Fibroblast of the aortic adventitia (primary cell): ENCODE measurements around the gene PPP2R3B. TPM values are rescaled to one million over a fixed set of nuclear protein-coding genes. Genes with fewer than 3 reads are reported as not detected.

Source experiments
- DNase-seq: peaks from one replicate; pipeline ENCODE4 v3.0.0-alpha.2; 2010; ENCODE audit warnings: low read depth
- H3K4me3 ChIP-seq: 2 replicates; pipeline ENCODE4 v1.5.1; 2011; ENCODE audit warnings: low read depth, mild to moderate bottlenecking, control low read depth, low read length, moderate library complexity
- CTCF ChIP-seq: IDR thresholded peaks from 2 replicates; pipeline ENCODE4 v1.5.1; 2011; ENCODE audit warnings: mild to moderate bottlenecking, low read length, control low read depth, inconsistent platforms; ENCODE audit not compliant: insufficient read depth
- total RNA-seq: library from RNA; depleted of rRNA; stranded (reverse); fragments of >200 nt; gene quantifications from 2 replicates; pipeline ENCODE4 v1.2.3, GENCODE V29; 2012; ENCODE audit warnings: low replicate concordance

Gene PPP2R3B
- total RNA-seq, 1 donor, result 9.9 TPM

- H3K4me3 ChIP-seq, result peak overlapping the region; percentile 92
- no peak for TF ChIP-seq CTCF
- DNase-seq, result no peak
These were observed 66.5 kb downstream of the PPP2R3B start for GRCh38 chrX:320126-320783.

- H3K4me3 ChIP-seq, result peak overlapping the region; percentile 92
- TF ChIP-seq CTCF, result no peak
- DNase-seq, result no peak
These were observed 67.1 kb downstream of the PPP2R3B start for GRCh38 chrX:319579-320125.

- peak; percentile 3 for TF ChIP-seq CTCF
- H3K4me3 ChIP-seq, result peak within 1 kb of the TSS; percentile 92
- peak; percentile 99 for DNase-seq
These were observed 67.7 kb downstream of the PPP2R3B start, which contains the start of gene GTPBP6 for GRCh38 chrX:318739-319578. Gene GTPBP6 (minus strand): TSS chrX:318796. CDS start chrX:318787, 9 bp downstream.

- peak; percentile 98 for DNase-seq
- H3K4me3 ChIP-seq, result peak overlapping the region; percentile 87
These were observed 68.5 kb downstream of the PPP2R3B start for GRCh38 chrX:318068-318738.

GRCh38 chrX:317424-318067, 69.2 kb downstream of the PPP2R3B start:
- H3K4me3 ChIP-seq, result peak overlapping the region; percentile 73
- TF ChIP-seq CTCF, result no peak
- DNase-seq, result no peak

More at GRCh38 chrX:318068-318738, 68.5 kb downstream of the PPP2R3B start:
- TF ChIP-seq CTCF, result no peak
